ENCODE measurements around the gene POM121.
"Not testable (repeated sequence)": the region's sequence is repeated elsewhere in the genome, so short reads cannot be mapped to it uniquely, and the experiment has no call there.

Gene POM121

DNA sequence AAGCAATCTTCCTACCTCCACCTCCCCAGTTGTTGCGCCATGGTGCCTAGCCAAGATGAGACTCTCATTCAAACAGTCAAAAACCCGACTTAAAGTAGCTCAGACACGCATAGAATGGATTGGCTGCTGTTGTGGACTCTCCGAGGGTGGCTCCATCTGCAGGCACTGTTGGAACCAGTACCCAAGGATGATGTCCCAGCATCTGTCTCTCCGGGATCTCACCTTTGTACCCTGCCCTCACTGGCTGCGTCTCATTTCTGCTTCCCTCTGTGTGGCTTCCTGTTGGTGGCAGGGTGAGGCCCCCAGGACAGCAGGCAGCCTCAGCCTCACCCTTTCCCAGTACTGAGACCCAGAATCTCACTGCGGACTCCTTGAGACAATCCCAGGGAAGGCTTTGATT is 49.9 kb downstream of the POM121 start:
- H3K4me3 ChIP-seq (ENCODE audit: low read depth in 1 of 2, low read length in 2 of 2); H3K27ac ChIP-seq (ENCODE audit: low read depth, low read length); H3K36me3 ChIP-seq (ENCODE audit: insufficient read depth, low read length); H3K9me3 ChIP-seq (ENCODE audit: low read length); H3K4me1 ChIP-seq (ENCODE audit: insufficient read depth, low read length); H3K9ac ChIP-seq (ENCODE audit: low read length); H3K27me3 ChIP-seq (ENCODE audit: control insufficient read depth in 1 of 2, insufficient read depth in 2 of 2, low read length in 2 of 2): not testable (repeated sequence)

DNA sequence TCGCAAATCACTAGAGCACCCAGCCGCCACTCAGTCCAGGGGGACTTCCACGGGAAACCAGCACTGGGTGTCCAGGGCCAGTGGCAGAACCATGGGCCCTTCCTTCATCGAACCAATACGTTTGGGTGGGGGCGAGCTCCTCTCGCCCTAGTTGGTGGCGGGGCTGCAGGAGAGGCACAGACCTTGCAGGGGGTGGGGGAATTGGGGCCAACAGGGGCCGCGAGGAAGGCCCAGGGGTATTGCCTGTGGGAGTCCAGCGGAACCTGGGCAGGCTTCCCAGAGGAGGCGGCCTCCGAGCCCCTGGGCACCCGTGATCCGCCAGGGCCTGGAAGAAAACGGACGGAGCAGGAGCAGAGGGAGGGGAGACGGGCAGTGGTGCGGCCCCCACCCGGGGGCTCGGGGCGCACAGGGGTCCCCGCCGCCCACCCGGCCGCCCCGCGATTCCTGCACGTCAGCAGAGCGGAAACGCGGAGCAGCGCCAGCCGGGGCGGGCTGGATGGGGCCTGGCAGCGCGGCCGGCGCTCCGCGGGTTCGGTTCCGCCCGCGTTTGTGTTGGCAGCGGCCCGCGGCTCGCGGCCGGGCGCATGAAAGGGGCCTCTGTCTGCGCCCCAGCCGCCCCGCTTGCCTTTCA is 50.9 kb downstream of the POM121 start:
- H3K4me1 ChIP-seq (ENCODE audit: insufficient read depth, low read length); H3K27ac ChIP-seq (ENCODE audit: low read depth, low read length); H3K36me3 ChIP-seq (ENCODE audit: insufficient read depth, low read length); H3K4me3 ChIP-seq (ENCODE audit: low read depth in 1 of 2, low read length in 2 of 2); H3K9me3 ChIP-seq (ENCODE audit: low read length); H3K27me3 ChIP-seq (ENCODE audit: control insufficient read depth in 1 of 2, insufficient read depth in 2 of 2, low read length in 2 of 2); H3K9ac ChIP-seq (ENCODE audit: low read length): not testable (repeated sequence)

DNA sequence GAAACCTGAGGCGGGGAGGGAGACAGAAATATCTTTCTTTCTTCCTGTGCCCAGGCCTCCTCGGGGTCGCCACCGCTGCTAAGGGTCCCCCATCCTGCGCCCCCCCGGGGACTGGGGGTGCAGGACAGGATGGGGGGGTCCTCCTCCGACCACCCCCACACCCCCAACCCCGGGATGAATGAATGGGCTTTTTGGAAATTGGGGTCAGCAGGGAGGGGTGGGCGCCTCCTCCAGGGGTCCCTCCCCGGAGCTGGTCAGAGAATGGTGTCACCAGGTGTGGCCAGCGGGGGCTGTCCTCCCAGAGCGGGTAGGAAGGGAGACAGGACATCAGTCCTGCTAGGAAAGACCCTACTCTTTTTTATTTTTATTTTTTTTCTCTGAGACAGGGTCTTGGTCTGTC is 51.5 kb downstream of the POM121 start:
- H3K4me3 ChIP-seq (ENCODE audit: low read depth in 1 of 2, low read length in 2 of 2); H3K9me3 ChIP-seq (ENCODE audit: low read length); H3K36me3 ChIP-seq (ENCODE audit: insufficient read depth, low read length); H3K27ac ChIP-seq (ENCODE audit: low read depth, low read length); H3K4me1 ChIP-seq (ENCODE audit: insufficient read depth, low read length); H3K9ac ChIP-seq (ENCODE audit: low read length); H3K27me3 ChIP-seq (ENCODE audit: control insufficient read depth in 1 of 2, insufficient read depth in 2 of 2, low read length in 2 of 2): not testable (repeated sequence)

DNA sequence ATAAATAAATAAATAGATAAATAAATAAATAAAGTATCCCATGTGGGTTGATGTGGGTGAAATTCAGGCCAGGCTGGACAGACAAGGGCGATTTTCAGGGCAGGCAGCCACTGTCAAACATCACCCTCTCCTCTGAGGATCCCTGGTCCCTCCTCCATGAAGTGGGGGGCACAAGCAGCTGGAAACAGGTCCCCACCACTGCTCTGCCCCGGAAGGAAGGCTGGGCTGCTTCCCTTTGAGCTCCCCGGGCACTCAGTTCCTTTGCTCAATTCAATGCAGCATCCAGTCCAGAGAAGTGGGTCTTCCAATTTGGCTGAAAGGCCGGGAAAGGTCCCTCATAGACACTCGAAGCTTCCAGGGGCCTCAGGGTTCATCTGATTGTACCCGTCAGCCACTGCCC is 55.5 kb downstream of the POM121 start:
- not testable (repeated sequence) for H3K27ac ChIP-seq (ENCODE audit: low read depth, low read length)

DNA sequence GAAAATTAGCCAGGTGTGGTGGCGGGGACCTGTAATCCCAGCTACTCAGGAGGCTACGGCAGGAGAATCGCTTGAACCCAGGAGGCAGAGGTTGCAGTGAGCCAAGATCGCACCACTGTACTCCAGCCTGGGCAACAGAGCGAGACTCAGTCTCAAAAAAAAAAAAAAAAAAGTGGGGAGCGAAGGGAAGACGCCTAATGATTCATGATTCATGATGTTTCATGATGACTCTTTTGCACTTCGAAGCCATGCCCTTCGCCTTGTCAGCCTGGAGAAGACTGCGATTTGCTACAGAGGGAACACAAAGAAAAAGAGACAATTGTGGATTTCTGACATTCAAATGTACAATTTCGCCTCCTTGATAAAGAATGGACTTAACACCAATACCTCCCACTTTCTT is 57.2 kb downstream of the POM121 start:
- not testable (repeated sequence) for H3K4me1 ChIP-seq (ENCODE audit: insufficient read depth, low read length); H3K36me3 ChIP-seq (ENCODE audit: insufficient read depth, low read length); H3K9me3 ChIP-seq (ENCODE audit: low read length)

More for the DNA sequence above, 55.5 kb downstream of the POM121 start:
- H3K4me3 ChIP-seq (ENCODE audit: low read depth in 1 of 2, low read length in 2 of 2); H3K4me1 ChIP-seq (ENCODE audit: insufficient read depth, low read length); H3K9me3 ChIP-seq (ENCODE audit: low read length); H3K9ac ChIP-seq (ENCODE audit: low read length); H3K36me3 ChIP-seq (ENCODE audit: insufficient read depth, low read length); H3K27me3 ChIP-seq (ENCODE audit: control insufficient read depth in 1 of 2, insufficient read depth in 2 of 2, low read length in 2 of 2): not testable (repeated sequence)

DNA sequence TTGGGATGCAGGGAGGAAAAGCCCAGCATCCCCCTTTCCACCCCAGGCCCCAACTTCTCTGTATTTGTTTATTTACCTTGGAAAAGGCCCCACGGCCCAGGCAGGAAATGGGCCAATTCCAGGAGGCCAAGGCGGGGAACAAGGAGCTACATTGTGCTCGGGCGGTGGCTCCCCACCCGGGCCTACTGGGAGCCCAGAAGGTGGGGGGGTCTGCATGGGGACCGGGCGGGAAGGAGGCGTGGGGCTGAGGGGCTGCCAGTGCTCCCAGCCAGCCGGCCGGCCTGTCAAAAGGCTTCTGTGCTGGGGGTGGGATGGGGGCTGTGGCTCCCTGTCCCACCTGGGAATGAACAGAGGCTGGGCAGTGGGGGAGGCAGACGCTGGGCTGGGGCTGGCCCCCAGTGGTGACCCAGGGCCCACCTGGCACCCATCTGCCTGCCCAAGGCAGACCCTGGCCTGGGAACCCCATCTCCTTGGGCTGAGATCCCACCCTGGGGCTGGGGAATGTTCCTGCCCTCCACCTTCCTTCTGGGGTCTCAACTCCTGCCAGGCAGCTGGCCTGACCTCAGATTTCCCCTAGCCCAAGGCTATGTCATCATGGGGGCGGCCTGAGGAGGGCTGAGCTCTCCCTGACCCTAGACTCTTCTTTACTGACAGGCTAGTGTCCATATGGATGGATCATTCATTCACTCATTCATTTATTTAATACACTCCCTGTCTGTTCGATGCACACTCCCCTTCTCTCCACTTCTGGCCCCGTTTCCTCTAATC is 65.4 kb downstream of the POM121 start:
- H3K27me3 ChIP-seq (ENCODE audit: control insufficient read depth in 1 of 2, insufficient read depth in 2 of 2, low read length in 2 of 2); H3K4me1 ChIP-seq (ENCODE audit: insufficient read depth, low read length); H3K4me3 ChIP-seq (ENCODE audit: low read depth in 1 of 2, low read length in 2 of 2); H3K27ac ChIP-seq (ENCODE audit: low read depth, low read length); H3K36me3 ChIP-seq (ENCODE audit: insufficient read depth, low read length); H3K9me3 ChIP-seq (ENCODE audit: low read length); H3K9ac ChIP-seq (ENCODE audit: low read length): not testable (repeated sequence)

More for the DNA sequence above, 57.2 kb downstream of the POM121 start:
- H3K9ac ChIP-seq (ENCODE audit: low read length); H3K27ac ChIP-seq (ENCODE audit: low read depth, low read length); H3K4me3 ChIP-seq (ENCODE audit: low read depth in 1 of 2, low read length in 2 of 2); H3K27me3 ChIP-seq (ENCODE audit: control insufficient read depth in 1 of 2, insufficient read depth in 2 of 2, low read length in 2 of 2): not testable (repeated sequence)

DNA sequence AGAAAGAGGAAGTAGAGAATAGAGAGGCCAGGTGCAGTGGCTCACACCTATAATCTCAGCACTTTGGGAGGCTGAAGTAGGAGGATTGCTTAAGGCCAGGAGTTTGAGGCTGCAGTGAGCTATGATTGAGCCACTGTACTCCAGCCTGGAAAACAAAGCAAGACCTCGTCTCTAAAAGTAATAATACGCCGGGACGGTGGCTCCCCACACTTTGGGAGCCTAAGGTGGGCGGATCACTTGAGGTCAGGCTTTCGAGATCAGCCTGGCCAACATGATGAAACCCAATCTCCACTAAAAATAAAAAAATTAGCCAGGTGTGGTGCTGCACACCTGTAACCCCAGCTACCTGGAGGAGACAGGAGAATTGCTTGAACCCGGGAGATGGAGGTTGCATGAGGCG is 70.6 kb downstream of the POM121 start:
- H3K27ac ChIP-seq (ENCODE audit: low read depth, low read length); H3K4me3 ChIP-seq (ENCODE audit: low read depth in 1 of 2, low read length in 2 of 2); H3K4me1 ChIP-seq (ENCODE audit: insufficient read depth, low read length); H3K27me3 ChIP-seq (ENCODE audit: control insufficient read depth in 1 of 2, insufficient read depth in 2 of 2, low read length in 2 of 2); H3K36me3 ChIP-seq (ENCODE audit: insufficient read depth, low read length); H3K9ac ChIP-seq (ENCODE audit: low read length); H3K9me3 ChIP-seq (ENCODE audit: low read length): not testable (repeated sequence)

DNA sequence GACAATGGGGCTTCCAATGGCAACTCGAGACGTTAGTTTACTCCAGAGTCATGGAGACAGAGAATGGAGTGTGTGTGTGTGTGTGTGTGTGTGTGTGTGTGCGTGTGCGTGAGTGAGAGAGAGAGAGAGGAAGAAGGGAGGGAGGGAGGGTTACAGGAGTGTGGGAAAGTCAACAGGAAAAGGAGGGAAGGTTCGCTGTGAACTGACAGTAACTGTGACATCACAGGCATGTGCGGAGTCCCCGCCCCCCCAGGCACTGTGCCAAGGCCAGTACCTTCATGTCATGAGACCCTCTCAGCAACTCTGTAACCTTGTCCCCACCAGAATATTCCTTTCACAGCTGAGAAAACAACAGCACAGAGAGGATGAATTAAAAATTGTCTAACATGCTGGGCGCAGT is 72.6 kb downstream of the POM121 start:
- H3K4me3 ChIP-seq (ENCODE audit: low read depth in 1 of 2, low read length in 2 of 2); H3K9ac ChIP-seq (ENCODE audit: low read length); H3K27ac ChIP-seq (ENCODE audit: low read depth, low read length); H3K36me3 ChIP-seq (ENCODE audit: insufficient read depth, low read length); H3K9me3 ChIP-seq (ENCODE audit: low read length); H3K4me1 ChIP-seq (ENCODE audit: insufficient read depth, low read length); H3K27me3 ChIP-seq (ENCODE audit: control insufficient read depth in 1 of 2, insufficient read depth in 2 of 2, low read length in 2 of 2): not testable (repeated sequence)

DNA sequence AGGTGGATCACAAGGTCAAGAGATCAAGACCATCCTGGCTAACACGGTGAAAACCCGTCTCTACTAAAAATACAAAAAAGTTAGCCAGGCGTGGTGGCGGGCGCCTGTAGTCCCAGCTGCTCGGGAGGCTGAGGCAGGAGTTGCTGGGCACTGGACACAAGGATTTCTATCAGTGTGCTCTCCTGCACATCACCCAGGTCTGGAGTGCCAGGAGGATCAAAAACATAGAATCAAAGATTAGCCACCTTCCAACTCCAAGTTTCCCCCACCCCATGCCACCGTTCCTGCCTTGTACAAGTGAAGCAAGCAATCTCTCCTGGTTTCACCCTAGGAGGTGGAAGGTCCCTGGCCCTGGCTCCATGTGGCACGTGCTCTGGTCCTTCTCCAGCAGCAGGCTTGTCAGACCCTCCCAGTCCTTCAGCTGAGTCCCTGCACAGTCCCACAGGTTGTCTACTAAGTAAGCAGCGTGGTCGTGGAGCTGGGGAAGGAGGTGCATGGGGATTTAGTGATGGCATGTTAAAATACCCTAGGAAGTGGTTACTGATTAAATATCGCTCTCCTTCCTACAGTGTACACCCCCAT is 73.1 kb downstream of the POM121 start:
- H3K36me3 ChIP-seq (ENCODE audit: insufficient read depth, low read length); H3K4me1 ChIP-seq (ENCODE audit: insufficient read depth, low read length); H3K4me3 ChIP-seq (ENCODE audit: low read depth in 1 of 2, low read length in 2 of 2); H3K27ac ChIP-seq (ENCODE audit: low read depth, low read length); H3K27me3 ChIP-seq (ENCODE audit: control insufficient read depth in 1 of 2, insufficient read depth in 2 of 2, low read length in 2 of 2); H3K9ac ChIP-seq (ENCODE audit: low read length); H3K9me3 ChIP-seq (ENCODE audit: low read length): not testable (repeated sequence)

All from muscle layer of colon (tissue), 2 donors.